ENCODE results near the gene ADAT3.
"Not testable (repeated sequence)": the region's sequence is repeated elsewhere in the genome, so short reads cannot be mapped to it uniquely, and the experiment has no call there.

The ADAT3 gene

GRCh38 chr19:1866693-1867348 lies 38.4 kb upstream of the ADAT3 start:
- no peak for DNase-seq (ENCODE audit: low read depth in 4 of 4, low spot score in 1 of 4)

DNA sequence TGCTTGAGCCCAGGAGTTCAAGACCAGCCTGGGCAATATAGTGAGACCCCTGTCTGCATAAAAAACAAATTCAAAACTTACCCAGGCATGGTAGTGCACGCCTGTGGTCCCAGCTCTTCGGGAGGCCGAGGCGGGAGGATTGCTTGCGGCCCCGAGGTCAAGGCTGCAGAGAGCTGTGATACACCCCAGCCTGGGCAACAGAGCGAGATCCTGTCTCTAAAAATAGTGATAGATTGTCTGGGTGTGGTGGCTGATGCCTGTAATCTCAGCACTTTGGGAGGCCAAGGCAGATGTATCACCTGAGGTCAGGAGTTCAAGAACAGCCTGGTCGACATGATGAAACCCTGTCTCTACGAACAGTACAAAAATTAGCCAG lies 37.9 kb upstream of the ADAT3 start:
- no peak for DNase-seq (ENCODE audit: low read depth in 4 of 4, low spot score in 1 of 4)

GRCh38 chr19:1868971-1869370 lies 36.2 kb upstream of the ADAT3 start:
- no peak for DNase-seq (ENCODE audit: low read depth in 4 of 4, low spot score in 1 of 4)

GRCh38 chr19:1871140-1871597 lies 34.0 kb upstream of the ADAT3 start:
- no peak for DNase-seq (ENCODE audit: low read depth in 4 of 4, low spot score in 1 of 4)

- DNase-seq (ENCODE audit: low read depth in 4 of 4, low spot score in 1 of 4) = no peak
These were observed 33.6 kb upstream of the ADAT3 start for GRCh38 chr19:1871630-1872029.

- DNase-seq (ENCODE audit: low read depth in 4 of 4, low spot score in 1 of 4) = no peak
These were observed 32.2 kb upstream of the ADAT3 start for GRCh38 chr19:1872807-1873523.

DNA sequence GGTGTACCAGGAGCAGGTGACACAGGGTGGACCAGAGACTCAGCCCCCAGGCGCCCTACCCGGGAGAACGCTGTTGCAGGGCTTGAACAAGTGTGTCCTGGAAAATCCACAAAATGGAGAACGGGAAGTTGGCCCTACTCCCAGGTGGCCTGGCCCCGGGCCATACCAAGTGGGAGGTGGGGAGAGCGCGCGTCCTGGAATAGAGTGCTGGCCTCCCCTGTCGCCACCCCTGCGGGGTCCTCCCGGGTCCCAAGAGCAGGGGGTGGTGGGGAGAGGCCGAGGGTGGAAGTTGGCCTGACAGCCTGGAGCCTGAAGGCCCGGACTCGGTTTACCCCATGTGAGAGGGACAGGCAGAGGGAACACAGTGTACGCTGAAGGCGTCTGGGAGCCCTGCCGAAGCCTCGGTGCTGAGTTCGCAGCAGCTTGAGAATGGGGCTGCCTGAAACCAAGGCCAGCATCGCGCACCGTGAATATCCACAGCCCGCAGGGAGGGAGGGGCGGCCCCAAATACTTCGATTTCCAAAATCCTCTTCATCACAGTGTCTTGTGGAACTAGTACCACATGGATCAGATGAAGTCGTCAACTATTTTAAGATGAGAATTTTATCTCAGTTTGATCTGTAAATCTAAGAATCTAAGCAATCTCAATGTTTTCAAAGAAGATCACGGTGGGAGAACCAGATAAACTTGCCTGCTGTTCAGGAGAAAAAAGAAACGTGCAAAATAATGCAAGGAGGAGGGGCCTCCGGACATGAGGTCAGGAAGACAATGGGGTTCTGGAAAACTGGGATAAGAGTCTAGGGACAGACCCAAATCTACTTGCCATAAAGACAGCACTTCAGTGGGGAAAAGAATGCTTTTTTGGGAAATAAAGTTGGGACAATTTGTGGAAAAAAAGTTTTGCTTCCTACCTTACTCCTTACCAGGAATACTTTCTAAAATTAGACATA lies 31.4 kb upstream of the ADAT3 start:
- DNase-seq (ENCODE audit: low read depth in 4 of 4, low spot score in 1 of 4) = no peak

DNA sequence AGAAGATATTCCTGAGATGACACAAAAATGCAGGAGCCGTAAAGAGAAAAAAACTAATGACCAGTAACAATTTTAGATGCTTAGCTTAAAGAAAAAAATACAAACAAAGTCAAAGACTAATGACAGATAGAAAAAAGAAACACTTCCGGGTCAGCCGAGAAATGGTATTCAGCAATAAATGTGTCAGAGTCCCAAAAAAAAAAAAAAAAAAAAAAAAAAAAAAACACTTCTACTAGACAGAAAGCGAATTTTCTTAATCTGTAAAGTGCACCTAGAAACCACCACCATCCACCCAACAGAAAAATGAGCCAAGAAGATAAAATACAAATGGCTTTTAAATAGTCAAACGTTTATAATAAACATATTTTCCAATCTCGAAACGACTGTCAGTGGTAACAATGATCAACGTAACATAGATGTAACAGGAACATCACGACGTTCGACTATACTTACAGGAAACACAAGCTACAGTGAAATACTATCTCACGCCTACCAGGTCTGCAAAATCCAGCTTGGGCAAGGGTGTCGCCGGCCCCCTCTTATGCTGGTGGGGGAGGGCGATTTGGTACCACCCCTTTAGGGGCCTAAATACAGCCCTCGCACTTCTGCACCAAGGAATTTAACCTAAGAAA lies 30.5 kb upstream of the ADAT3 start:
- no peak for DNase-seq (ENCODE audit: low read depth in 4 of 4, low spot score in 1 of 4)

GRCh38 chr19:1875265-1875645 lies 29.9 kb upstream of the ADAT3 start:
- DNase-seq (ENCODE audit: low read depth in 4 of 4, low spot score in 1 of 4) = not testable (repeated sequence)

- peak; percentile 69 to 89 (median 76) for DNase-seq (ENCODE audit: low read depth in 4 of 4, low spot score in 1 of 4)
These were observed 29.3 kb upstream of the ADAT3 start for GRCh38 chr19:1875646-1876495.

GRCh38 chr19:1876496-1877279 lies 28.5 kb upstream of the ADAT3 start:
- not testable (repeated sequence) for DNase-seq (ENCODE audit: low read depth in 4 of 4, low spot score in 1 of 4)

- not testable (repeated sequence) for DNase-seq (ENCODE audit: low read depth in 4 of 4, low spot score in 1 of 4)
These were observed 27.9 kb upstream of the ADAT3 start for GRCh38 chr19:1877280-1877660.

GRCh38 chr19:1878583-1878982 lies 26.6 kb upstream of the ADAT3 start:
- DNase-seq (ENCODE audit: low read depth in 4 of 4, low spot score in 1 of 4) = not testable (repeated sequence)

- not testable (repeated sequence) for DNase-seq (ENCODE audit: low read depth in 4 of 4, low spot score in 1 of 4)
These were observed 25.2 kb upstream of the ADAT3 start for GRCh38 chr19:1879982-1880381.

DNA sequence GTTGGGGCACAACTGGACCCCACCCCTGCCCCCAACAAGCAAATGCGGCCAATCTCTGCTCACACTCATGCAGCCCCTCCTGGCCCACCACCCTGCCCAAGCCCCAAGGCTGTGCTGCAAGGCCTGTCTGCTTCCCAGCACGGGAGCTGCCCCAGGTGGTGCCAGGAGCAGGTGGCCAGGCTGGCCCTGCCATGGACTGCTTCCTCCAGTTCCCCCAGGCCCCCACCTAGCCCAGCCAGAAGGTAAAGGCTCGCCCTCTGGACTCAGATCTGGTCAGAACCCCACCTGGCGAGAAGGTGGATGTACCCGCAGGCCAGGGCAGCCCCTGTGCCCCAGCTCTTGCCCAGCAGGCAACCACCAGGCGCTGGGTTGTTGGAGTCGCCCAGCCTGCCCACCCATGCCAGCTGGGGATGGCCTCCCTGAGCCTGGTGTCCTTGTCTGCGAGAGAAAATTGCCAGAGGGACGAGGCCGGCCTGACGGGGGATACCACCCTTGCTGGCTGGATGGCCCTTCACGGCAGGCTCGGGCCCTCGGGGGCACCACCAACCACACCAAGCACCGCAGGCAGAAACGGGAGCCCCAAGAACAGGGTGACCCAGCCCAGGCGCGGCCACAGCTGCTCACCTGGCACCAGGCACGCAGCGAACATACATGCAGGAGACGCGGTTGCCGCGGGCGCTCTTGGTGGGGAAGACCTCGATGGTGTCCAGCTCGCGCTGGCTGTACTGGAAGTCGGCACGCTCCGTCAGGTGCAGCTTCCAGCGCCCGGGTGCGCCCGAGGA lies 24.4 kb upstream of the ADAT3 start:
- DNase-seq (ENCODE audit: low read depth in 4 of 4, low spot score in 1 of 4) = no peak

DNA sequence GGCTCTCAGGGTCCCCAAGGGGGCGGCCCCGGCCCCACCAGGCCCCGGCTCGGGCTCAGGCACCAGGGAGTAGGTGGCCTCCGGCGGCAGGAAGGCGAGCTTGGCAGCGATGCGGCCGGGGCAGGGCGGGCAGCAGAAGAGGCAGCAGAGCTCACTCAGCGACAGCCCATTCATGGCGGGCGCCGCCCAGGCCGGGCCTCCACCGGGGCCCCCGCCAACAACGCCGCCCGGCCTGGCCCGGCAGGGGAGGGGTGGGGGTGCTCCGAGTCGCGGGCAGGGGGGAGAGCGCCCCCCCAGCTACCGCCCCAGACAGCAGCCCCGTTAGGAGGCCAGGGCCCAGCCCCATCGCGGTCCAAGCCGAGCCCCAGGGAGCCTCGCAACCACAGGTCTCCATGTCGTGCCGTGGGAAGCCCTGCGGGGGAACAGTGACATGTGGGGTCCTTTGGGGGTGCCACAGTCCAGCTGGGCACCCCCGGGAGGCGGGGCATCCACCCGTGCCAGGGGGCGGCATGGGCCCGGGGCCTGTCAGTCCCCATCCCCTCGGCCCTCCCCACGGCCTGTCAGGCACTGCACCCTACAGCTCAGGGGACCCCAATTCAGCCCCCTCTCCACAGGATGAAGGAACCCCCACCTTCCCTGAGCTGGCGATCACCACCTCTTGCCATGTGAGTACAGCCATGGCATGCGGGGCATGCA lies 23.7 kb upstream of the ADAT3 start:
- not testable (repeated sequence) for DNase-seq (ENCODE audit: low read depth in 4 of 4, low spot score in 1 of 4)

GRCh38 chr19:1882089-1882785 lies 23.0 kb upstream of the ADAT3 start:
- peak in 2 of 4 experiments; percentile 53 to 54 for DNase-seq (ENCODE audit: low read depth in 4 of 4, low spot score in 1 of 4)

All from stimulated activated CD4-positive, alpha-beta T cell treated with anti-CD3 and anti-CD28 coated beads, Interleukin-1b, Interleukin-23, amount 100 ng/mL, for 24 hours (primary cell).